ENCODE data around the gene CDK11A.
A peak's percentile ranks its signal among the peaks of the same experiment; 100 is the strongest.

The CDK11A gene

GRCh38 chr1:1724035-1724864 is at the start of gene CDK11A:
TSS of gene CDK11A (minus strand) at chr1:1724357. CDS start at chr1:1722818, 1,539 bp downstream.
- DNase-seq (ENCODE audit: low read depth) = peak; percentile 100

GRCh38 chr1:1773874-1774273 is 49.7 kb upstream of the CDK11A start:
- DNase-seq (ENCODE audit: low read depth) = no peak

GRCh38 chr1:1771096-1771495 is 46.9 kb upstream of the CDK11A start:
- no peak for DNase-seq (ENCODE audit: low read depth)

GRCh38 chr1:1770102-1770501 is 45.9 kb upstream of the CDK11A start:
- no peak for DNase-seq (ENCODE audit: low read depth)

GRCh38 chr1:1768249-1768992 is 44.3 kb upstream of the CDK11A start:
- DNase-seq (ENCODE audit: low read depth) = no peak

GRCh38 chr1:1764876-1765470 is 40.8 kb upstream of the CDK11A start:
- no peak for DNase-seq (ENCODE audit: low read depth)

GRCh38 chr1:1763657-1764621 is 39.8 kb upstream of the CDK11A start:
- no peak for DNase-seq (ENCODE audit: low read depth)

GRCh38 chr1:1761504-1762376 is 37.6 kb upstream of the CDK11A start:
- DNase-seq (ENCODE audit: low read depth) = no peak

GRCh38 chr1:1760715-1761114 is 36.6 kb upstream of the CDK11A start:
- no peak for DNase-seq (ENCODE audit: low read depth)

- DNase-seq (ENCODE audit: low read depth) = no peak
Observed at GRCh38 chr1:1760345-1760650, 36.1 kb upstream of the CDK11A start.

GRCh38 chr1:1759456-1760344 is 35.5 kb upstream of the CDK11A start:
- DNase-seq (ENCODE audit: low read depth) = no peak

- DNase-seq (ENCODE audit: low read depth) = no peak
Observed at GRCh38 chr1:1758692-1759455, 34.7 kb upstream of the CDK11A start.

GRCh38 chr1:1758059-1758621 is 34.0 kb upstream of the CDK11A start:
- DNase-seq (ENCODE audit: low read depth) = no peak

GRCh38 chr1:1757422-1758058 is 33.4 kb upstream of the CDK11A start:
- DNase-seq (ENCODE audit: low read depth) = no peak

- DNase-seq (ENCODE audit: low read depth) = no peak
Observed at GRCh38 chr1:1756661-1757421, 32.7 kb upstream of the CDK11A start.

GRCh38 chr1:1755852-1756251 is 31.7 kb upstream of the CDK11A start:
- DNase-seq (ENCODE audit: low read depth) = no peak

GRCh38 chr1:1755426-1755825 is 31.3 kb upstream of the CDK11A start:
- no peak for DNase-seq (ENCODE audit: low read depth)

All from CMK (cell line).